PC-3 (cell line): ENCODE data around the gene PKP3.

Experiments used
- CTCF ChIP-seq: fragments of 300-600 bp; sonication (generic); conservative IDR thresholded peaks from 2 replicates; pipeline ENCODE4 v1.5.1; 2017; ENCODE audit warnings: antibody characterized with exemption, low read depth, mild to moderate bottlenecking, low read length
- EZH2phosphoT487 ChIP-seq: fragments of 300-600 bp; sonication (generic); IDR thresholded peaks from 2 replicates; pipeline ENCODE4 v1.6.1; 2018; ENCODE audit warnings: mild to moderate bottlenecking, antibody characterized with exemption, low read length, borderline replicate concordance

- no peak for TF ChIP-seq CTCF
- no peak for TF ChIP-seq EZH2phosphoT487
Measured at GRCh38 chr11:362642-363442, 31.2 kb upstream of the PKP3 start.
